Mucosa of rectum (tissue), 2 donors: ENCODE results near the gene TMPRSS9.

ENCODE experiments used
- H3K27ac ChIP-seq, 2 donors: one replicate each; pipeline ENCODE4 v1.7.0; 2013; ENCODE audit warnings: inconsistent platforms in 2 of 2, low read depth in 2 of 2, low read length in 2 of 2
- H3K27me3 ChIP-seq, 2 donors: one replicate each; pipeline ENCODE4 v1.7.0; 2013; ENCODE audit warnings: low read length in 2 of 2; ENCODE audit not compliant: control insufficient read depth in 2 of 2, insufficient read depth in 2 of 2
- H3K36me3 ChIP-seq, 2 donors: one replicate each; pipeline ENCODE4 v1.7.0; 2013; ENCODE audit warnings: low read length in 2 of 2; ENCODE audit not compliant: control insufficient read depth in 2 of 2, insufficient read depth in 2 of 2
- H3K4me1 ChIP-seq, 2 donors: one replicate each; pipeline ENCODE4 v1.7.0; 2013; ENCODE audit warnings: low read length in 2 of 2, mild to moderate bottlenecking in 1 of 2; ENCODE audit not compliant: control insufficient read depth in 2 of 2, insufficient read depth in 2 of 2
- H3K4me3 ChIP-seq, 2 donors: one replicate each; pipeline ENCODE4 v1.7.0; 2013; ENCODE audit warnings: low read length in 2 of 2
- H3K9ac ChIP-seq, 2 donors: one replicate each; pipeline ENCODE4 v1.7.0; 2013; ENCODE audit warnings: low read length in 2 of 2, low read depth in 1 of 2, mild to moderate bottlenecking in 1 of 2
- H3K9me3 ChIP-seq, 2 donors: one replicate each; pipeline ENCODE4 v1.7.0; 2013; ENCODE audit warnings: low read length in 2 of 2; ENCODE audit not compliant: control insufficient read depth in 2 of 2
- donor health status: healthy.
- donor health status: Normal muscosa, but diverticular disease.

TMPRSS9 gene

GRCh38 chr19:2335848-2336247, 24.2 kb upstream of the TMPRSS9 start:
- no peaks in the 10 kb centered on the region for H3K9me3 ChIP-seq
- H3K27me3 ChIP-seq, result no peaks in the 10 kb centered on the region
- H3K4me3 ChIP-seq, result no peak overlapping the region
- no peak overlapping the region for H3K27ac ChIP-seq
- no peak overlapping the region for H3K9ac ChIP-seq
- peaks cover 31 to 32% of the 10 kb centered on the region in 2 donors for H3K4me1 ChIP-seq
- H3K36me3 ChIP-seq, result peaks cover 11 to 20% of the 10 kb centered on the region in 2 donors

GRCh38 chr19:2336528-2337328, 23.3 kb upstream of the TMPRSS9 start:
- Histone ChIP-seq H3K4me1 (peaks cover 22 to 23% of the 10 kb centered on the region in 2 donors), H3K27me3 (no peaks in the 10 kb centered on the region), H3K36me3 (peaks cover 18 to 26% of the 10 kb centered on the region in 2 donors), H3K9ac (no peak overlapping the region), H3K27ac (no peak overlapping the region), H3K9me3 (no peaks in the 10 kb centered on the region), H3K4me3 (no peak overlapping the region)

DNA sequence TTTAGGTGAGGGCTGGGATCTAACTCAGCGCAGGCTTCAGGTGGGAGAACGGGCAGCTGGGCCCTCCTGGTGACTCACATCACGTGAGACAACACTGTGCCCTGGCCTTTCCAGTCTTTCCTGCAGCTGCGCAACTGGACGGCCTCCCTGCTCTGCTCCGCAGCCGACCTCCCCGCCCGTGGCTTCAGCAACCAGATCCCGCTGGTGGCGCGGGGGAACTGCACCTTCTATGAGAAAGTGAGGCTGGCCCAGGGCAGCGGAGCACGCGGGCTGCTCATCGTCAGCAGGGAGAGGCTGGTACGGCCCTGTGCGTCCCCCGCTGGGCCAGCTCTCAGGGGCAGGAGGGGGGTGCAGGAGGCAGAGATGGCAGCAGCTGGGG, 22.7 kb upstream of the TMPRSS9 start:
- Histone ChIP-seq H3K27ac (no peak overlapping the region), H3K9me3 (no peaks in the 10 kb centered on the region), H3K27me3 (no peaks in the 10 kb centered on the region), H3K9ac (no peak overlapping the region), H3K4me1 (peaks cover 16 to 17% of the 10 kb centered on the region in 2 donors), H3K36me3 (peaks cover 18 to 26% of the 10 kb centered on the region in 2 donors), H3K4me3 (no peak overlapping the region)

- Histone ChIP-seq H3K4me3 (no peak overlapping the region), H3K27ac (no peak overlapping the region), H3K36me3 (peaks cover 18 to 29% of the 10 kb centered on the region in 2 donors), H3K4me1 (peaks cover 12 to 13% of the 10 kb centered on the region in 2 donors), H3K9ac (no peak overlapping the region), H3K9me3 (no peaks in the 10 kb centered on the region), H3K27me3 (no peaks in the 10 kb centered on the region)
These were observed 21.9 kb upstream of the TMPRSS9 start for GRCh38 chr19:2338055-2338615.

GRCh38 chr19:2338751-2339643, 21.1 kb upstream of the TMPRSS9 start:
- no peaks in the 10 kb centered on the region for H3K27me3 ChIP-seq
- H3K9ac ChIP-seq, result no peak overlapping the region
- H3K27ac ChIP-seq, result no peak overlapping the region
- H3K4me3 ChIP-seq, result no peak overlapping the region
- no peaks in the 10 kb centered on the region for H3K9me3 ChIP-seq
- H3K4me1 ChIP-seq, result peaks cover 4 to 5% of the 10 kb centered on the region in 2 donors
- H3K36me3 ChIP-seq, result peaks cover 18 to 29% of the 10 kb centered on the region in 2 donors

GRCh38 chr19:2339644-2340310, 20.3 kb upstream of the TMPRSS9 start:
- H3K27ac ChIP-seq, result no peak overlapping the region
- no peaks in the 10 kb centered on the region for H3K9me3 ChIP-seq
- peaks cover 21 to 33% of the 10 kb centered on the region in 2 donors for H3K36me3 ChIP-seq
- no peaks in the 10 kb centered on the region for H3K27me3 ChIP-seq
- H3K4me1 ChIP-seq, result no peaks in the 10 kb centered on the region
- no peak overlapping the region for H3K9ac ChIP-seq
- no peak overlapping the region for H3K4me3 ChIP-seq

DNA sequence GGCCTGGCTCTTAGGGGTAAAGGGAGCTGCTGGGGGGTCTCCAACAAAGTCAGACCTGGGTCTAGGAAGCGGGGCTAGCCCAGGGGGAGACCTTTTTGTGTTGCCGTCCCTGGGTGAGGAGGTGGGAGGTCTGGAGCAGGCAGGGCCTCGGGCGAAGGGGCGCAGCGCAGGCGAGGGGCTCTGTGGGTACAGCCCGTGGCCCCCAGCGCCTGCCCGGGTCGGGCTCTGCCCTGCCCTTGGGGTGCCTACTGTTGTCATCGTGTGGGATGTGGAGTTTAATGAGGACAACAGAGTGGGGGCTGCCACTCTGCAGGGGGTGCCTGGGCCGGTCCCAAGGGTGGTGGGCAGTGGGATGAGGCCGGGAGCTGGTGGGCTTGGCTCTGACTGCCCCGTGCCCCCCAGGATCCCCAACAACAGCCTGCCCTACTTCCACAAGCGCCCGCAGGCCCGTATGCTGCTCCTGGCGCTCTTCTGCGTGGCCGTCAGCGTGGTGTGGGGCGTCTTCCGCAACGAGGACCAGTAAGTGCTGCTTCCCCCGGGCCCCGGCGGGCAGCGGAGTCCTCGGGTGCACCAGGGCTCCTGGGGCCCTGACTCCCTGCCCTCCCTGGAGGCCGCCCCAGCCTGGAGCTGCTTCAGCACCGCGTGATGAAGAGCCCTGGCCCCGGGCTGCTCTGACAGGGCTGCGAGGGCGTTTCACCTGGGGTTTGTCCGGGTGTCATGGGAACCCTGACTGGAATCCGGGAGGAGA, 19.4 kb upstream of the TMPRSS9 start:
- Histone ChIP-seq H3K9ac (no peak overlapping the region), H3K9me3 (no peaks in the 10 kb centered on the region), H3K4me1 (peaks cover 2% of the 10 kb centered on the region in 2 donors), H3K36me3 (peaks cover 22 to 34% of the 10 kb centered on the region in 2 donors), H3K27me3 (no peaks in the 10 kb centered on the region), H3K27ac (no peak overlapping the region), H3K4me3 (no peak overlapping the region)

DNA sequence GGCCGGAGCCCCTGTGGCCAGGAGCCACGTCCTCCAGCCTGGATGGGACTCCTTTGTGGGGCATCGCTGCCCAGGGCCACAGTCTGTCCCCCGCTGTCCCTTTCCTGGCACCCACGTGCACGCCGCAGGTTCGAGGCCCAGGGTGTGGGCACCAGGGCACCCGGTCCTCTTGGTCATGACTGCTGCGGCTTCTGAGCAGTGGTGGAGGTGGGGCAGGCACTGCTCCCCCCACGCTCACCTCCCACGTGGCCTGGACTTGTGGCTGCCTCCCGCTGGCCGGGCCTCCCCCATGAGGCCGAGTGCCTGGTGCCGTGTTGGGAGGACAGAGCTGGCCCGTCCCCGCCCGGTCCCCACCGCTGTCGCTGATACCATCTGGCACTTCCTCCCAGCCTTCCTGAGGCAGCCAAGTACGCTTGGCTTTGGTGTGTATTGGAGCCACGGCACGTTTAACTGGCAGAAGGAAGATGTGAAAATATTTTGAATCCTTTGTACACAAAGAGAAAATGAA, 18.8 kb upstream of the TMPRSS9 start:
- H3K9me3 ChIP-seq, result no peaks in the 10 kb centered on the region
- no peak overlapping the region for H3K9ac ChIP-seq
- no peak overlapping the region for H3K4me3 ChIP-seq
- H3K27me3 ChIP-seq, result no peaks in the 10 kb centered on the region
- no peak overlapping the region for H3K27ac ChIP-seq
- H3K4me1 ChIP-seq, result peaks cover 3 to 7% of the 10 kb centered on the region in 2 donors
- peaks cover 22 to 32% of the 10 kb centered on the region in 2 donors for H3K36me3 ChIP-seq

GRCh38 chr19:2341982-2342381, 18.1 kb upstream of the TMPRSS9 start:
- Histone ChIP-seq H3K4me1 (peaks cover 3 to 7% of the 10 kb centered on the region in 2 donors), H3K9me3 (no peaks in the 10 kb centered on the region), H3K36me3 (peaks cover 17 to 28% of the 10 kb centered on the region in 2 donors), H3K27ac (no peak overlapping the region), H3K4me3 (no peak overlapping the region), H3K9ac (no peak overlapping the region), H3K27me3 (no peaks in the 10 kb centered on the region)
